Femur (tissue), 1 donor: ENCODE measurements around the gene HOXB9.

Experiments
- DNase-seq: peaks from one replicate; pipeline ENCODE4 v3.0.0-alpha.2; 2017

Gene HOXB9

DNA sequence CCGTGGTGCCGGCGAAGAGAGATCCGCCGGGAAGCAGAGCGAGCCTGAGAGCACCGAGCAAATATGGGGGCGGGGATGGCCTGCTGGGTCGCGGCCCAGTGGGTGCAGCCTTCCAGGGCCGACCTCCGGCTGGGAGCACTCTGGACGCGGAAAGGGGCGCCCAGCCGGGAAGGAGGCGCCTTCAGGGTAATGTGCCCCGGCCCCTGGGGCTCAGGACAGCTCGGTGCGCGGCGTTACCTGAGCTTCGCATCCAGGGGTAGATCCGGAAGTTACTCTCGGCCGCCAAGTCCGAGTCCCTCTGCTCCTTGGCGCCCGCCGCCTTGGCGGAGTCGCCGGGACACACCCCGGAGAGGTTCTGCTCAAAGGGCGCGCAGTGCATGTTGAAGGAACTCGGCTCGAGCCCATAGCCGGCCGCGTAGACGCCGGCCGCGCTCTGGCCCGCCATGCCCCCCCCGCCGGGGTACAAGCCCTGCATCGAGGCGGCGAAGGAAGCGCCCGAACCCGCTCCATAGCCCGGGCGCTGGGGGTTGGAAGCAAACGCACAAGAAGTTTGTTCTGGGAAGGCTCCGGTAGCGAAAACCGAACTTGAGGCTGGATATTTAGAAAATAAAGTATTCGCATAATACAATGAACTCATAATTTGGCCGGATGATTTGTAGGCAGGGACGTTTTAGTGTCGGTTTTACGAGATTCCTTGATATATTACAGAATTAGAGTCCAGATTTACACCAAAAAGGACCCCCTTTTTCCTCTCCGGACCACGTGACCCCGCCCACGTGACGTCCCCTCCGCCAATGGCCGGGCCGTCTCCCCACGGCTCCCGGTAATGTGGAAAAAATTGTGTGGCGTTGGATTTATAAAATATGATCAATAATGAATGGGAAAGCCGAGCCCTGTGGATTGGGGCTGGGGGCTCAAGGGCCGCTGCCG lies 15.6 kb downstream of the HOXB9 start, which contains the start of gene HOXB7:
TSS of gene HOXB7 (minus strand) at position 736 of the 930 bp plus-strand sequence. CDS start at position 637, 99 bp downstream.
- peak; percentile 75 for DNase-seq

DNA sequence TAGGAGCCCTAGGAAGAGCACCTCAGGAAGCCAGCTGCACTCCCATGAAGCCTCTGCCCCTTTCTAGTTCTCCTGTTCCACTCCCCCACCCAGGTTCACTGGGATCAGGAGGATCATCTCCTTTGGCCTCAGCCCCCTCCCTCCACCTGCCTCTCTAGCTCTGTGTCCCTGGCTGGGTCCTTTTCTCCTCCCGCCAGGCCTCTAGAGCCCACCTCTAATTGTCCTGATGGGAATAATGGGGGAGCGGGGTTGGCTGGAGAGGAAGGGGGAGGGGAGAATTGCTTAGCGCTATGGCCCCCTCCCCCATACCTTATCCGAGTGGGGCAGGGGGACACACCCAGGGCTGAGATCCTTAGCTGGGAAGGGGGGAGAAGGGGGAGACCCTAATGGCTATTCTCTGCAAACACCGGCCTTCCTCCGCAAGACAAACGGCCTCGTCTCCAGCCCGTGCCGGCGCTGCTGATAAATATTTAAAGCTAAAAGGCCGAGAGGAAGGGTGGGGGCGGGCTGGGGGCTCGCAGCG lies 16.3 kb downstream of the HOXB9 start:
- DNase-seq = no peak

DNA sequence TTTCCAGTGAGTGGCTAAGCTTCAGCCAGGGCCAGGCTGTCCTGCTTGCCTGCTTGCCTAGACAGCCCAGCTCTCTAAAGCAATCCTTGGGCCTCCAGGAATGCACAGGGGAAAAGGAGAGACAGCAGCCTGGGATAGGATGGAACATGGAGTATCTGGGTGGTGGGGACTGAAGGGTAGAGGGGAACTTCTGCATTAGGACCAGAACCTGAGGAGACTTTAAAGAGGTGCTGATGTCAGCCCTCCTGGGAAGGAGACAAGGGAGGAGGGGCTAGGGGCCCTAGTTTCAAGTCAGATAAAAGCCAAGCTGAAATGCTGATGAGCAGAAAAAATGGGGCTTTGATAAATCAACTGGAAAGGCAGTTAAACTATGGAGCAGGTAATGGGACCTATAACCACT lies 17.1 kb downstream of the HOXB9 start:
- no peak for DNase-seq

DNA sequence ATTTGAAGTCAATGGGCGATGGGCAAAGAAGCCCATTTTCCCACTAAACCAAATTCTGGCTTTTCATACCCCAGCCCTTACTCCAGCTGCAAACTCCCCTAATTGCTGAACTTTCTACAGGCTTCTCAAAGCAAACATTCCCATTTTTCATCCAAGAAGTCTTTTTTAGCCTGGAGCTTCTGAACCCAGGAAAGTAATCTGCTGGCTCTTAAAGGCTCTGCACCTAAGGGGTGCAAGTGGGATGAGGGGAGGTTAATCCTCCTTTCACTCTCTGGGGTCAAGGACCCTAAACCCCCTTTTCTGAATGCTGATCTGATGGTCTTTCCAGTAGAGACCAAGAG lies 17.7 kb downstream of the HOXB9 start:
- DNase-seq = no peak

DNA sequence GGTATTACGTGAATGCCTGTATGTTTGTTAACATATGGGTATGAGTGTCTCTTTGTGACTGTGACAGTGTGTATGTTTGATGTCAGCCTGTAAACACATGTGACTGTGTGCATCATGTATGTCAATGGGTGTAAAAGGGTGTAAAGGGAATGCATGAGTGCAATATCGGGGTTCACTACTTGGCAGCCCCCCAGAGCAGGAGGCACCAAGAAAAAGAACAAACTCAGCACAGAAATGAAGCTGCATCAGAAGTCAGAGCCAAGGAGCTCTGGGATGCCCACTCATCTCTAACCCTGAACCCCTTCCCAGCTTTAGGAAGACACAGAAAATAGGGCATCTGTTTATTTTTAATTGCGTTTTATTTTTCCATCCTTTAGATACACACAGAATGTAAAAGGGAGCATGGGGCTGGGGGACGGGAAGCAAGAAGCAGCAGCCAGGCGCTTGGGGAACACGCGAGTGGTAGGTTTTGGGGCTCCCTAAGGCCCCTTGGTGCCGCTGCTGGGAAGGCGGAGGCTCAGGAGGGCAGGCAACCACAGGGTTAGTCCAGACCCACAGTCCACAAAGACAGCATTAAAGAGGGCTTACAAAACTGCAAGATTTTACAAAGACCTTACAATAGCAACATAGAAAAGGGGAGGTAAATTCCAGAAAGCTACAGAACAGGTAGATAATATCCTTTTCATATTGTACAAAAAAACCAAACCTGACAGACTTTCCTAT lies 19.1 kb downstream of the HOXB9 start:
- no peak for DNase-seq

DNA sequence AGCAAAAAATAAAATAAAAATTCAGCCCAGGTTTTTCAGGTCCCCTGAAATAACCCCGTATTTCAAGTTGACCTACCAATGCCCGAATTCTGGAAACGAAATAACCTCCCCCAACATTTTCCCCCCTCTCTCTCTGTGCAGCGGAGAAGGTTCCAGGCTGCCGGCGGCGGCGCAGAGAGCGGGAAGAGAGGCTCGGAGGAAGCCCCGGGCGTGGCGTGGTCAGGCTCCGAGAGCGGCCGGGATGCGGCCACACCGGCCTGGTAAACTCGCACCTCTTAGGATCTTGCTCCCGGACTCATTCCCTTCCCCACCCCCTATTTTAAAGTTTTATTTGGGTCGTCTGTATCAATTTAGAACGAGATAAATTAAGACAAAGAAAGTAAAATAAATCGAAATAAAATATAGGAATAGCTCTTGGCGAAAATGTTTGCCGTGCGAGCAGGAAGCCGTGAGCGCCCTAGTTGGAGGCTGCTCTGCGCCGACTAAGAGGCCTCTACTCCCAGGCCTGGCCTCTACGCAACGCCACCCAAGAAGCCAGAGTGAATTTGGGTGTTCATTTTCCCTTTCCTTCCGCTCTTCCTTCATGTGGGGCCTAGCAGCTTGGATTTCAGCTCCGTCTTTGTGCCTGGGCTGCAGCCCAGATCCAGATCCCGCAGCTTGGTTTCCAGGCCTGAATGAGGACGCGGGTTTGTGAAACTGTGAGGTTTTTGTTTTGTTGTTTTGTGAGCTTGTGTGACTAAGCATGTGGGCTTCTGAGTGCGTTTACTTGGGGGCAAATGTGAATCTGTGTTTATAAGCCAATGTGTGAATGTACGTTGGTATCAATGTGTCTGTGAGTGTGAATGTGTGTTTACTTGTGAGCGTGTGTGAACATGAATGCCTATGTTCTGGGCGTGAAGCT lies 19.9 kb downstream of the HOXB9 start:
- no peak for DNase-seq

DNA sequence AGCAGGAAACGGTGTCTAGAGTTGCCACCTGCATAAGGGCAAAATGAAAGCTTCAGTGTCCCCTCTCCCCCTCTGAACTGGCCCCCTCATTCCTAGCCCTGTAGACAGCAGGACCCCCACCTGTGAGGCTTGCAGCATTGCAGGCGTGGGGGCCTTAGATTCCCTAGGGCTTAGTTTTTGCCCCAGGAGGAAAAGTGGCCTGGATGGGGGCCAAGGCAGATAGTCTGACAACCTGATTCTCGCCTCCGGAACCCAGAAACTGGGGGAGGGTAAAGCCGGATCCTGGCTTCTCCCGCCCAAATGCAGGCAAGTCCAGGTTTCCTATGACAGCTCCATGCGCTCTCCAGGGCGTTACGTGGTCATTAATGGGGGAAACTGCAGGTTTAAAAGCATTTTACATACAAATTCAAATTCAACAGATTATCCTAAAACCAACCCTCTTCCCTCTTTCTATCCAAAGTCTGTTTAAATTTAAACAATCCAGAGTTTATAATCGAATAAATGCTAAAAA lies 20.7 kb downstream of the HOXB9 start:
- DNase-seq = no peak

DNA sequence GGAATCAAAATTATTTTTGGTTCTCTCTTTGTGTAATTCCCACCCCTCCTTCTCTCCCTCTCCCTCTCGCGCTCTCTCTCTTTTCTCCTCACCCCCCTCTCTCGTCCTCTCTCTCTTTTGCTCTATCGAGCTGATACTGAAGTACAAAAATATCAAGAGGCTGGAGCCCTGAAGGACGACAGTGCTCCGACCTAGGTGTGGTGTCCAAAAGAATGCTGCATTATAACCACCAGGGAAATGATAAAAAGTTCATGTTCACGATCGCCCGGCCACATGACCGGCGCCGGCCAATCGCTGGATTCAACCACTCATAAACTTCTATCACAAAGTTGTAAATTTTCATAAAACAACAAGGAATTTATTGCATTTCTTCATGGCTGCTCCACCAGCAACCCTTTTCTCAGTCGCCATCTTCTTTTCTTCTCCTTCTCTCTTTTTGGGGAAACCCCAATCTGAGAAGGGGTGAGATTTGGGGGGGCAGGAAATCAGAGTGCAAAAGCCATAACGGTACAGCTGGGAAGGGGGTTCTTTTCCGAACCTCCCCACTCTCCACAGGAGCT lies 21.3 kb downstream of the HOXB9 start, which contains the start of gene HOXB6:
TSS of gene HOXB6 (minus strand) at position 217 of the 560 bp plus-strand sequence. CDS start 6,836 bp downstream, outside the sequence.
- DNase-seq = no peak

DNA sequence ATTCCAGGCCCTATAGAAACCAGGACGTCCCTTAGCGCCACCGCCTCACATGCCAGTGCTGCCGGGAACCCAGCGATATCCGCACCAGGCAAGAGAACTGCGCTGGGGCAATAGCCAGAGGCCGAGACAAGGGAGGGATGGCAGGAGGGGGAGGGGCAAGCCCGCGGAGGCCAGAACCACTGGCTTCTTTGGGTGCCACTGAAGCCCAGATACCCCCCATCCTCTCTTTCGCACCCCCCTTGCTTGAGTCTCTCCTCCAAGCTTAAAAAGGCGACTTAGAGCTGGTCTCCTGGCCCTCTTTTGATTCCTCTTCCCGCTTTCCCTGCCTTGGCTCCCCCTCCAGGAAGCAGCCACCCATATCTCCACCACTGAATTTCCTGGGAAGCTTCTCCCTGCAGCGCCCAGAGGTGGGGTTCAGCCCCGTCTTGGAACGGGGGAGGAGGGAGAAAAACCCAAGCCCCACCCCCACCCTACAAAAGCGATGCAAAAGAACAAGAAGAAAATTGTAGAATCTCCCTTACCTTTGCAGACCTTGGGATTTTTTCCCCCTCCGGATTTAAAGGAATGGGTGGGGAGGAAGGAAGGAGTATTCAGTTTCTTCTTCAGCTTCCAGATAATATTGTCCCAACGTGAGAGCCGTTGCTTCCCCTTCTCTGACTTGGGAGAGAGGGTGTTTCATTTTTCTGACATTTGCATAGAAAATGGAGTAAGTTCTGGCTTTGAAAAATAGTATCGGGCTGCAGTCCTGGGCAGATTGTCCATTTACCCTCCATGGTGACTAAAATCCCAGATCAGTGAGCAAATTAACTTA lies 22.0 kb downstream of the HOXB9 start:
- DNase-seq = no peak

DNA sequence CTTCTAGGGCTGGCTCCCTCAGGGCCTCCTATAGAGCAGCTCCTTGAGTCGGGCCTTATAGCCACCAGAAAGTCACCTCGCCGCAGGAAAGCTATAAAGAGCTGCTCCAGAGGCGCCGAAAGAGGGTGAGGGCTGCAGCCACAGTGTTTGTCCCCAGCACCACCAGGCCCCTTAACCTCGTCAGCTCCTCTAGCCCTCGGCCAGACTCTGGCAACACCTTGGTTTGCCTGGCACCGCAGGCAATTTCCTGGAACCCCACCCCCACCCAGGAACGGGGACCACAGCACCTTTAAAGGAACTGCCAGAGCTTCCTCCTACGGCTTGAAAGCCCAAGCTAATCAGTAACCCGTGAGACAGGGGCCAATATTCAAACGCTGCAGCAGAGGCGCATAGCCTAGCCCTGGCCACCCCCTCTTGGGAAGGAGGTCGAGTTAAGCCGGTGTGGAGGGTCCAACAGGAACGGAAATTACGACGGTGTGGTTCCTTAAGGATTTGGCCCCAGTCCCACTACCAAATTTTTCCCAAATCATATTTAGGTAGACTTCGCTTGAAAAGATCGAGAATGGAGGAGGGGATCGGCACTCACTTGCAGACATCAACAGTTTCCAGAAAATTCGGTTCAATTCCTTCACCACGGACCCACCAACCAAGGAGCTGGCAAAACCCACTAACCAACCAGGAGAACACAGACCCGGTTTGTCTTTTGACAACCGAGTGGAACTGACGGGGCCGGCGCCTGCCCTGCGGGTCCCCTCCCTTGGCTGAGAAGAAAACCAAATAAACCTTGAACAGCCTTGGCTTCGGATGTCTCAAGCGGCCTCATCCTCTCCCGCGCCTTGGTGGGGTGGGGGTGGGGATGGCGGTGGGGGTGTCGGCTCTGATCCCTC lies 24.4 kb downstream of the HOXB9 start:
- no peak for DNase-seq

DNA sequence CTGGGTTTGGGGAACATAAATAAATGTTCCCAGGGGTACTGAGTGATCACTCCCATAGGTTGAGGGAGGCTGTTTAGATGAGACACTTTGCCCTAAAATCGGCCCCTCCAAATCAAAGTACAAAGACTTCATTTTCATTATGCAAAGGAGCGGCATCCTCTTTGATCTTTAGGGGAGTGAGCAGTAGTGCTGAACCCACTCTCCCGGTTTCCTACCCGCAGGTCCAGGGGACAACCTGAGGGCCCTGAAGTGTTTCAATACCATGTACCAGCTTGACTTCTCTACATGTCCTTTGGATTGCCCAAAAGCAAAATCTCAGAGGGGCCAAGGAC lies 25.0 kb downstream of the HOXB9 start:
- DNase-seq = no peak

DNA sequence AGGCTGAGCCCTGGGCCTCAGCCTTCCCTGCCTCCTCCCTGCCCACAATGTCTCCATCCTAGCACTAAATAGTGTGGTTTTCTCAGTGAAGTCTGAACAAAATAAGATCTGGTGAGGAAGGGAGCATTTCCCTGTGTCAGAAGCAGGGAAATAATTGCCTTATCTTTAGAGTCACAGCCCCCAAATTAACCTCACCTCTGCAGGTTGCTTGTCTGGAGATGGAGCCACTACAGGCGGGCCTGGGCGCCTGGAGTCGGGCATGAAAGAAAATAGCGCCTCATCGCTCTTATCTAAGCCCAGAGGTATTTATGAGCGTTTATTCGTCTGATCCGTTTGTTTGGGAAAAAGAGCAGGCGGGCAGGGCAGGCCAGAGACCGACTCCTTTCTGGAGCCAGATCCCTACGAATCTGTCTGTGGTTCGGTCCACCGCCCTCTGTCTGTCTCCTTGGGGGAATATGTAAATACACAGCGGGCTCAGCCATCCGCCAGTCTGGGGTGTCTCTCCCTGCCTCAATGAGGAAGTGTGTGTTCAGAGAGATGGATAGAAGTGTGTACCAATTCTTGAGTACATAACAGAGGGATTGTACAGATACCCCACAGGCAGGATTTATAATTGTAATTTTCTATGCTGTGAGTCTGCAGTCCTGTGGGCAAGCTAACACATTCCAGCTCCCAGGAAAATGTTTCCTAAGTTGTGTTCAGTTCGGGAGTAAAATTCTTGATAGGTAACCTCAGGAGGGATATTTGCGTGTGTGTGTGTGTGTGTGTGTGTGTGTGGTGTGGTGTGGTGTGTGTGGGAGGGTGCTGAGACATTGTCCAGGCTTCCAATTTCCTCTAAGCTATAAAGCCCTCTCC lies 25.7 kb downstream of the HOXB9 start:
- DNase-seq = no peak

DNA sequence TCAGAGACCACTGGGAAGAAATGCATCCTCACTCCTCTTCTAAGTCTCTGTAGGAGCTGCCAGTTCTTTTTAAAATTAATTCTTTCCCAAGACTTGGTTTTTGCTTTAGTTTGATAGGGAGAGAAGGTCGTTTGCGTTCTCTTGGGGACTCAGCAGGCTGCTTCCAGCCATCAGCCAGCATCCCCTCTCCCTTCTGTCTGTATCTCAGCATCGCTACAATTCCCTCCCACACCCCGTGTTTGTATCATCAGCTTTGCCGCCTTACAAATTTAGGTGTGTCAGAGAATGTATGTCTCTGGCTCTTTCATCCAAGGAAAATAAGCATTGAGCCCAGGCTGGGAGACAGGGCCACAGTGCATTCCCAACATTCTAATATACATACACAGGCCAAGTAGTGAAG lies 26.8 kb downstream of the HOXB9 start:
- no peak for DNase-seq

DNA sequence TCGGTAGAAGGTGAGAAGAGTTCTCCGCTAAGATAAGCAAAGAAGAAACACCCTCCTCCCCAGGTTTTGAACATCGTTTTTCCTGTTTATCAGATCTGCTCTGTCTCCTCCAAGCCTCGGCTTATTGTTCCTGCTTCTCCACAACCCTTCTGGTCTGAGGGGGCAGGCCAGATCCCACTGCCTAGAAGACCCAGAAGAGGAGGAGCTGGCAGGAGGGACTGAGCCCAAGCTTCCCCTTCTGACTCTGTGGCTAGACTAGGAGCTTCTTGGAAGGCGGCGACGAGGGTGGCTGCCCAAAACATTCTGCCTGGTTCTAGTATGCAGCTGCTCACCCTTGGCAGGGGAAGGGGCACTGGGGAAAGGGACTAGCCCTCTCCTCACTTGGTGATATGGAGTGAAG lies 27.4 kb downstream of the HOXB9 start:
- DNase-seq = no peak

DNA sequence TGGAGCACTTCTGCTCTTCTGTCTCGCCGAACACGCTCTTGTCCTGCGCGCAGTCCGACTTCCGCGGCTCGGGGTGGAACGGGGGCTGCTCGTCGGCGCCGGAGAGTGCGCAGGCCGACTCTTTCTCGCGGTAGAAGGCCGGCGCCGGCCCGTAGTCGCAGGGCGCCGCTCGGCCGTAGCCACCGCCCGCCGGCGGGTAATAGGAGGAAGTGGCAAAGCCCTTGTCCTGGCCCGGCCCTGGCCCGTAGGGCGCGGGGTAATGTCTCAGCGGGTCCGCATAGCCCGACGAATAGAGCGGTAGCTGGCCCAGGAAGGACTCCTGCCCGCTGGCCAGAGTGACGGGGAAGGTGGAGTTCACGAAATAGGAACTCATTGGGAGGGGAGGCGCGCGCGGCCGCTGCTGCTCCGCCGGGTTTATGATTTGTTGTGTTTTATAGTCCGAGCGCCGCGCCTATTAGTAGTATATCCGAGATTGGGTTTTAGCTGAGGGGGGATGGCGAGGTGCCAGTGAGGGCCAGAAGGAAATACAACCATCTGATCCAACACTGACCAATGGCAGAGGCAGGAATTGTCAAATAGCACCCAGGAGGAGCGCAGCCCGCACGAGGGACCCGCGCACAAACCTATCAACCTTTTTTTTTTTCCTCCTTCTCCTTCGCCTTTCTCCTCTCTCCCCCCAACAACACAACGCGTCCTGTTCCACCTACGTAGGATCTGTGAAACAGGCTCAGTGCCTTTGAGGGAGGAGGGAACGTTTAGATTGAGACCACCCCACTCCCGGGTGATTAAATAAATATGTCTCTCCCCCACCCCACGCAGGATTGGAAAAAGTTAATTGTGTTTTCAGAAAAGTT lies 28.2 kb downstream of the HOXB9 start:
- DNase-seq = no peak

DNA sequence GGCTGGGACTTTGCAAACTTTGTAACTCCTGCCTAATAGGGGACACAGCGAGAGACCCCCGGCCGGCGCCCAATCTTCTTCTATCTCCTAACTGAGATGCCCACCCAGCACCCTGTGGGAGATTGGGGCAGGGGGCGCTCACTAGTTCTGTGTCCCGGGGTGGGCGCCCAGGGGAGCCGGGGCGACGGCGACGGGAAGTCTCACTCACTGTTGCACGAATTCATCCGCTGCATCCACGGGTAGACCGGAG lies 28.7 kb downstream of the HOXB9 start:
- no peak for DNase-seq

DNA sequence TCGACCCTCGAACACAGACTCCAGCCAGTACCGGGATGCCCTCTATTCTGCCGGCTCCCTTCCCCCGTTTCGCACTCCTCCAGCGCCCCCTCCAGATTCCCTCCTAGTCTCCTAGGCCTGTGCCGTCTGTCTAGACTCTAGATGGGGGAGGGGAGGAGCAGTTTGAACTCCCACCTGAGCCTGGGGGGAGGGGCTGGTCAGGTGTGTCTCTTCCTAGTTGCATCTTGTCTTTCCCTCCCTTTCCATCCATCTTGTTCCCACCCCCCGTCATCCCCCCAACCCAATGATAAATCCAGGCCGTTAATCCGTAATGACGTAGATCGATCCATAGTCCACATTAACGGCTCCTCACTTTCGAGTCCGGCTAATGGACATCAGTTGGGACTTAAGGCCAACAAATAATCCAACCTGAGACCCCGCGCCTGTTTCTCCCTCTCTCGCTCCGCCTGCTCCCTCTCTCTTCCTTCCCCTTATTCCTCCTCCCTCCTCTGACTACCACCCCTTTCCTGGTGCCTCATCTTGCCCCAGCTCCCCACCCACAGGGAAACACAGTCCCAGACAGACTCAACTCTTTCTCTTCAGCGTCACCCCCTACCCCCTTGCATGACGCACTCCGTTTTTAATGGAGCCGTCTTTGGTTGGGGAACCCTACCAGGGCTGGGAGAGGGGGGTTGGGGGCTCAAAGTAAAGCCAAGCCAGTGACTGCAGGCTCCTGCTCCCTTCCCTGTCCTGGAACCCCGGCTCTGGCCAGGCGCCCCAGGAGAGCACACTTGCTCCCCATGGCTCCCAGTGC lies 29.2 kb downstream of the HOXB9 start:
- DNase-seq = no peak
